ENCODE data around the gene STMN3. TPM values are rescaled to one million over a fixed set of nuclear protein-coding genes. Genes with fewer than 3 reads are reported as not detected.

The STMN3 gene
- total and polyA plus RNA-seq, 2 of the 8 experiments (the other 6 are each of a cell fraction or from before 2014, with no cell fraction given): 51.5 to 63.1 TPM

DNA sequence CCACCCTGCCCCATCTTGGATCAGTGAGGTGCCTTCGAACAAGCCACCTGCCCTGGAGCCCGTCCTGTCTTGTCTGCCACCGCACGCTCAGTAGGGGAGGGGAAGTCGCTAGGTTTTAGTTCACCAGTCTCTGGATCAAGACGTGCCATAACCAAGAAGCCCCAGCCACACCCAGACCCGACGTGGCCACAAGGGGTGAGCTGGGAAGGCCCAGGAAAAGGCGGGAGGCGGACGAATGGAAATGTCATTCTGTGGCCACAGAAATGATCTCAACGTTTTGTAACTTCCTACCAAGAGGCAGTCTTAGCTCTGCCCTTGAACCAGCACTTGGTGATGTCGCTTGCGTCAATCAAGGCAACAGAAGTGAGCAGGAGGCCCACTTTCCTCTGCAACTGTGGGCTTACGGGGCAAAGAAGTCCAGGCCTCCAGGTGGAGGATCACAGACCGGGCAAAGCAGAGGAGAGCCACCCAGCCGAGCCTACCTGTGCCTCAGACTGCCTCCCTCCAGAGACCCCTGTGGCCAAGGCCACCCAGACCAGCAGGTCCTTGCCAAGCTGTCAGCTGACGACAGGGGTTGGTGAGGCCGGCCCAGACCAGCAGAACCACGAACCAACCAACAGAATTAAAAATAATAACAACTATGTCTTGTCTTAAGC, 40.8 kb downstream of the STMN3 start (continued):
- no peak for TF ChIP-seq ASH2L (IDR thresholded peaks at IDR 0.05; ENCODE audit: low read length)
- no peak for TF ChIP-seq SP4 (IDR thresholded peaks at IDR 0.05; ENCODE audit: low read length)
- no peak for TF ChIP-seq BCL11A (IDR thresholded peaks at IDR 0.05; ENCODE audit: low read depth in 2 of 2, low read length in 2 of 2)
- TF ChIP-seq YY1 (IDR thresholded peaks at IDR 0.05; ENCODE audit: low read depth, low read length): no peak
- TF ChIP-seq POLR2AphosphoS5 (IDR thresholded peaks at IDR 0.05; ENCODE audit: low read depth, low read length): no peak
- no peak for TF ChIP-seq NANOG (IDR thresholded peaks at IDR 0.05; ENCODE audit: insufficient read depth, low read depth, low read length, poor library complexity, severe bottlenecking)
- TF ChIP-seq GTF2F1 (IDR thresholded peaks at IDR 0.05; ENCODE audit: borderline replicate concordance, low read depth, low read length): no peak
- no peak; the same call in 1 of the 2 replicates for TF ChIP-seq E2F6 (IDR thresholded peaks at IDR 0.05)
- no peak for TF ChIP-seq TAF7 (optimal IDR thresholded peaks at IDR 0.05; ENCODE audit: borderline replicate concordance, low read depth, low read length)
- no peak for TF ChIP-seq EP300 (IDR thresholded peaks at IDR 0.05; ENCODE audit: borderline replicate concordance in 1 of 2, low read depth in 2 of 2, low read length in 2 of 2)
- TF ChIP-seq JUN (IDR thresholded peaks at IDR 0.05; ENCODE audit: low read depth, low read length): no peak
- TF ChIP-seq SIX5 (IDR thresholded peaks at IDR 0.05; ENCODE audit: low read depth, low read length): no peak
- no peak for TF ChIP-seq GABPA (IDR thresholded peaks at IDR 0.05; ENCODE audit: borderline replicate concordance, insufficient read depth, low read length)

All from H1 (cell line).